BLaER1 treated with 17β-estradiol and CSF1 and Interleukin-3, amounts not matched to agents 10 nM and 100 nM (cell line): ENCODE measurements around the gene KRTAP10-6.
"Not testable (repeated sequence)": the region's sequence is repeated elsewhere in the genome, so short reads cannot be mapped to it uniquely, and the experiment has no call there.

Experiments used
- H3K27ac ChIP-seq, 11 experiments: shearing (Covaris generic); formaldehyde crosslinking; 2 replicates each; pipeline ENCODE4 v1.8.1; 2022
- H3K27me3 ChIP-seq, 11 experiments: shearing (Covaris generic); formaldehyde crosslinking; 2 replicates each; pipeline ENCODE4 v1.8.1; 2022
- H3K36me3 ChIP-seq, 11 experiments: shearing (Covaris generic); formaldehyde crosslinking; 2 replicates each; pipeline ENCODE4 v1.8.1; 2022
- H3K4me1 ChIP-seq, 10 experiments: shearing (Covaris generic); formaldehyde crosslinking; 2 replicates each; pipeline ENCODE4 v1.8.1; 2022
- H3K4me2 ChIP-seq, 11 experiments: shearing (Covaris generic); formaldehyde crosslinking; 2 replicates each; pipeline ENCODE4 v1.8.1; 2022
- H3K4me3 ChIP-seq, 10 experiments: shearing (Covaris generic); formaldehyde crosslinking; 2 replicates each; pipeline ENCODE4 v1.8.1; 2022
- H3K9ac ChIP-seq, 11 experiments: shearing (Covaris generic); formaldehyde crosslinking; 2 replicates each; pipeline ENCODE4 v1.8.1; 2022
- H3K9me3 ChIP-seq, 11 experiments: shearing (Covaris generic); formaldehyde crosslinking; replicated peaks in 1 of 11; 2 replicates each; pipeline ENCODE4 v1.8.1; 2022
- H4K20me1 ChIP-seq, 11 experiments: shearing (Covaris generic); formaldehyde crosslinking; 2 replicates each; pipeline ENCODE4 v1.8.1; 2022
- Cebpa-rat ChIP-seq, 11 experiments: shearing (Covaris generic); IDR thresholded peaks; 2 replicates each; pipeline ENCODE4 v1.8.1; 2022

KRTAP10-6 gene

DNA sequence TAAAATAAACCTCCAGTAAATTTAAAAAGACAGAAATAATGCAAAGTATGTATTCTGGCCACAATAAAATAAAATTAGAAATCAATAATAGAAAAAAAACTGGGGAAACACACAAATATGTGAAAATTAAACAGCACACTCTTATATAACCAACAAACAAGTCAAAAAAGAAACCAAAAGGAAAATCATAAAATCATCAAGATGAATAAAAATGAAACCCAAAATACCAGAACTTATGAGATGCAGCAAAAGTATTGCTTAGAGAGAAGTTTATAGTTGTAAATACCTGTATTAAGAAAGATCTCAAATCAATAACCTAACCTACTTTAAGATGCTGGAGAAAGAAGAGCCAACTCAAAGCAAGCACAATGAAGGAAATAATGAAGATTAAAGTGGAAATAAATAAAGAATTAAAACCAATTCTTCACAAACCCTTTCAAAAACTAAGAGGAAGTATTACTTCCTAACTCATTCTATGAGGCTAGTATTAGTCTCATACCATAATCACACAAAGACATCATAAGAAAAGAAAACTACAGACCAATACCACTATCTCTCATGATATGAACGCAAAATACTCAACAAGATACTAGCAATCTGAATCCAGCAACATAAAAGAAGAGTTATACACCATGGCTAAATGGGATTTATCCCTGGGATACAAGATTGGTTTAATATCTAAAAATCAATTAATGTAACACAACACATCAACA, 27.3 kb downstream of the KRTAP10-6 start:
- Histone ChIP-seq H3K9ac (no peak overlapping the region), H3K36me3 (no peaks in the 10 kb centered on the region), H3K27ac (peak overlapping the region in 5 of 11 experiments; percentile 12 to 77 (median 47); a peak in 6 of 22 replicates), H3K4me3 (no peak overlapping the region), H3K9me3 (peaks cover 4 to 26% (median 18%) of the 10 kb centered on the region in 11 experiments; a peak in 20 of 22 replicates), H3K4me2 (peak overlapping the region in 4 of 11 experiments; percentile 27 to 68 (median 48); a peak in 5 of 22 replicates), H3K4me1 (peaks cover 0 to 35% (median 13%) of the 10 kb centered on the region in 10 experiments; a peak in 14 of 20 replicates), H3K27me3 (no peaks in the 10 kb centered on the region), H4K20me1 (no peaks in the 10 kb centered on the region)
- TF ChIP-seq Cebpa-rat (IDR thresholded peaks at IDR 0.05) = no peak

DNA sequence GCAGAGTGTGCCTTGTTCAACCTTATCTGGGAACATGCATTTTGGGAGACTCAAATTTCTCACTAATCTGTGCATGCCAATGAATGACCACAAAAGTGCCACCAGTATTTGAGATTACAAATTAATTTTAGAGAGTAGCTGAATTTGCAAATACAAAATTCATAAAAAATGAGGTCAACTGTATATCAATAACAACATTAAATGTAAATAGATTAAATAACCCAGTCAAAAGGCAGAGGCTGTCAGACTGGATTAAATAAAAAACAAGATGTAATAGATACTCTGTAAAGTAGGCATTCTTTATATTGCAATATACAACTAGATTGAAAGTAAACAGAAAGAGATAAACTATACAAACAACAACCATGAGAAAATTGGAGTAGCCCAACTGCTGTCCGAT, 28.2 kb downstream of the KRTAP10-6 start:
- no peaks in the 10 kb centered on the region for H3K27me3 ChIP-seq
- peaks cover 13 to 35% (median 27%) of the 10 kb centered on the region in 11 experiments; a peak in 21 of 22 replicates for H3K9me3 ChIP-seq
- no peak overlapping the region for H3K27ac ChIP-seq
- H3K4me2 ChIP-seq = peak overlapping the region in 2 of 11 experiments; percentile 55 to 68; a peak in 3 of 22 replicates
- no peak for TF ChIP-seq Cebpa-rat (IDR thresholded peaks at IDR 0.05)
- no peaks in the 10 kb centered on the region for H4K20me1 ChIP-seq
- H3K36me3 ChIP-seq = no peaks in the 10 kb centered on the region
- H3K9ac ChIP-seq = no peak overlapping the region
- no peak overlapping the region for H3K4me3 ChIP-seq
- H3K4me1 ChIP-seq = peaks cover 0 to 35% (median 13%) of the 10 kb centered on the region in 10 experiments; a peak in 14 of 20 replicates

DNA sequence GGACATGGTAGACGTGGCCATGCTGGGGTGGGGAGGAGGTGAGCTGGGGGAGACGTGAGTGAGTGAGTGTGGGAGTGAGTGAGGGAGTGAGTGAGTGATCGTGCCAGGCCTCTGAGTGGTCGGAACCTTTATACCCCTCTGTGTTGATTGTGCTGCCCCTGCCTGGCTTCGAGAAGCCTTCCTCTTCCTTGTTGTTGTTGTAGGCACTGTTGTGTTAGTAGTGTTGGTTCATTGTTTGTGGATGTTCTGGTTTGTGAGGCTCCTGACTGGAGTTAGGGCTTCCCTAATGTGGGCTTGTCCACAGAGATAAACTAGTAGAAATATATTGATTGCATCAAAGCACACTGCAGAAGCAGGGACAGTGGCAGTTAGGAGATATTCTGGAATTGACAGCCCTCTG, 33.6 kb downstream of the KRTAP10-6 start, which contains the start of gene KRTAP10-3:
Gene KRTAP10-3, minus strand, starts transcription at position 101 of the 400 bp plus-strand sequence. Its CDS starts 80 bp downstream, at position 21.
- Histone ChIP-seq H3K4me1 (peaks cover 4 to 43% (median 32%) of the 10 kb centered on the region in 10 experiments; a peak in 16 of 20 replicates), H3K9ac (no peak within 1 kb of the TSS), H3K4me3 (no peak within 1 kb of the TSS), H4K20me1 (no peaks in the 10 kb centered on the region), H3K27ac (no peak within 1 kb of the TSS), H3K4me2 (peak within 1 kb of the TSS in 6 of 11 experiments; percentile 53 to 91 (median 78); a peak in 10 of 22 replicates), H3K36me3 (no peaks in the 10 kb centered on the region), H3K27me3 (peaks cover 0 to 29% (median 0%) of the 10 kb centered on the region in 11 experiments; a peak in 5 of 22 replicates), H3K9me3 (peaks cover 15 to 38% (median 29%) of the 10 kb centered on the region in 11 experiments; a peak in 21 of 22 replicates)
- no peak for TF ChIP-seq Cebpa-rat (IDR thresholded peaks at IDR 0.05)

DNA sequence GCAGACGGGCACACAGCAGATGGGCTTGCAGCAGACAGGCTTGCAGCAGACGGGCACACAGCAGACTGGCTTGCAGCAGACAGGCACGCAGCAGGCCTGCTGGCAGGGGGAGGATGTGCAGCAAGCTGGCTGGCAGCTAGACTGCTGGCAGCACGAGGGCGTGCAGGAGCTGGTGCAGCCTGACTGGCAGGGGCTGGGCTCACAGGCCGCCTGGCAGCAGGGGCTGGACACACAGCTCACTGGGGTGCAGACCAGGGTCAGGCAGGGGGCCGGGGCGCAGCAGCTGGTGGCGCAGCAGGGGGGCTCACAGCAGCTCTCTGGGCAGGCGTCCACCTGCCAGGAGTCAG, 34.0 kb downstream of the KRTAP10-6 start:
- H3K4me2 ChIP-seq, H3K27ac ChIP-seq, H4K20me1 ChIP-seq, H3K9ac ChIP-seq, H3K4me3 ChIP-seq, H3K36me3 ChIP-seq: not testable (repeated sequence)
- Histone ChIP-seq H3K4me1 (peaks cover 4 to 43% (median 32%) of the 10 kb centered on the region in 10 experiments; a peak in 16 of 20 replicates), H3K27me3 (peaks cover 0 to 29% (median 0%) of the 10 kb centered on the region in 11 experiments; a peak in 5 of 22 replicates), H3K9me3 (peaks cover 15 to 36% (median 29%) of the 10 kb centered on the region in 11 experiments; a peak in 21 of 22 replicates)

DNA sequence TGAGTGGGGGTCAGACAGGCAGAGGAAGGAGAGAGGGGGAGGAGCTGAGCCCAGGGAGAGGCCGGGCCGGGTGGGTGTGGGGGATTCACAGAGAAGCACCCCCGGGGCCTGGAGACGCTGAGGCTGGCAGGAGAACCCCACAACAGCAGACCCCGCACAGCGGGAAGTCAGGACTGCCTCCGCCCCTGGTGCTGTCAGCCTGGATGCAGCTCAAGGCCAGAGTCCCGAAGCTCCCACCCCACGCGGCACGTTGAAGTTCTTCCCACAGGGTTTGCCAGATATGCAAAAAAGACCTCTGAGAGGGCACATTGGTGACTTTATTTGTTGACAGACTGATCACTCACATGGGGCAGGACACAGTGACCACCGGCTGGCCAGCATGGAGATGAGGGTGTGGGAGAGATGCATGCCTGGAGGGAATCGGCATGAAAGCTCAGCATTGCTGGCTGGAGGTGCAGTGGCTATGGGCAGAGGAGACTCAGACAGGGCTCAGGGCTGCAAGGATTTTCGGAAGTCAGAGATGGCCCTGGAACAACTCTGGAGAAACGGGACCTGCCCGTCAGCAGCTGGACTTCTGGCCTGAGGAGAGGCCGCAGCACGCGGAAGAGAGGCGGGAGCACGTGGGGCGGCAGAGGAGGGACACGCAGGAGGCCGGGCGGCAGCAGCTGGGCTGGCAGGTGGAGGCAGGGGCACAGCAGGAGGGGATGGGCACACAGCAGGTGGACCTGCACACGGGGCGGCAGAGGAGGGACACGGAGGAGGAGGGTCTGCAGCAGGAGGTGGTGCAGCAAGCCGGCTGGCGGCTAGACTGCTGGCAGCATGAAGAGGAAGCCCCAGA, 34.6 kb downstream of the KRTAP10-6 start:
- Histone ChIP-seq H3K4me2 (peak overlapping the region in 9 of 11 experiments; percentile 19 to 91 (median 76); a peak in 16 of 22 replicates), H3K27ac (no peak overlapping the region), H3K4me3 (no peak overlapping the region), H3K9me3 (peaks cover 14 to 32% (median 27%) of the 10 kb centered on the region in 11 experiments; a peak in 21 of 22 replicates), H3K4me1 (peaks cover 4 to 43% (median 32%) of the 10 kb centered on the region in 10 experiments; a peak in 16 of 20 replicates), H4K20me1 (no peaks in the 10 kb centered on the region), H3K9ac (no peak overlapping the region), H3K36me3 (no peaks in the 10 kb centered on the region), H3K27me3 (peaks cover 0 to 29% (median 0%) of the 10 kb centered on the region in 11 experiments; a peak in 5 of 22 replicates)
- no peak for TF ChIP-seq Cebpa-rat (IDR thresholded peaks at IDR 0.05)

DNA sequence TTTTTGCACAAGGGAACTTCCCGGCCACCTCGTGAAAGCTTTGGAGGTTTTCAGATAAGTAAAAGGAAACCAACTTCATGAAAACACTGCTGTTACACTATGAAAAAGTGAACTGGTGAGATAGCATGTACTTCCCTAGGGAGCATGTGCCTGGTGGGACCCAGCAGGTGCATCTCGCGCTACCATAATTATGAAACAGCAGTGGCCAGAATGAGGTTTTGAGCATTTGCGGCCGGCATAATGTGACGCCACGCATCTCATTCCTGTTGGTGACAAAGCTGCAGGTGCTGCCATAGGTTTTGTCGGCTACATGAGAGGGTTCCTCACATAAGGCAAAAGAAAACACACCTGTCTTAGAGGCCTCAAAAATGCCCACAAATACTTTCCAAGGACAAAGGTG, 35.4 kb downstream of the KRTAP10-6 start:
- H3K27ac ChIP-seq = 0 out of 22 replicates have a peak overlapping the region, but pooled peaks of 2 of the 11 experiments have one; percentile 19 to 61
- TF ChIP-seq Cebpa-rat (IDR thresholded peaks at IDR 0.05) = no peak
- H3K4me3 ChIP-seq = no peak overlapping the region
- H3K27me3 ChIP-seq = peaks cover 0 to 29% (median 0%) of the 10 kb centered on the region in 11 experiments; a peak in 5 of 22 replicates
- no peaks in the 10 kb centered on the region for H4K20me1 ChIP-seq
- peaks cover 4 to 44% (median 34%) of the 10 kb centered on the region in 10 experiments; a peak in 16 of 20 replicates for H3K4me1 ChIP-seq
- H3K36me3 ChIP-seq = no peaks in the 10 kb centered on the region
- H3K4me2 ChIP-seq = peak overlapping the region in 9 of 11 experiments; percentile 19 to 91 (median 76); a peak in 17 of 22 replicates
- H3K9me3 ChIP-seq = peaks cover 10 to 23% (median 18%) of the 10 kb centered on the region in 11 experiments; a peak in 21 of 22 replicates
- 0 out of 22 replicates have a peak overlapping the region, but pooled peaks of 1 of the 11 experiments have one; percentile 20 for H3K9ac ChIP-seq

DNA sequence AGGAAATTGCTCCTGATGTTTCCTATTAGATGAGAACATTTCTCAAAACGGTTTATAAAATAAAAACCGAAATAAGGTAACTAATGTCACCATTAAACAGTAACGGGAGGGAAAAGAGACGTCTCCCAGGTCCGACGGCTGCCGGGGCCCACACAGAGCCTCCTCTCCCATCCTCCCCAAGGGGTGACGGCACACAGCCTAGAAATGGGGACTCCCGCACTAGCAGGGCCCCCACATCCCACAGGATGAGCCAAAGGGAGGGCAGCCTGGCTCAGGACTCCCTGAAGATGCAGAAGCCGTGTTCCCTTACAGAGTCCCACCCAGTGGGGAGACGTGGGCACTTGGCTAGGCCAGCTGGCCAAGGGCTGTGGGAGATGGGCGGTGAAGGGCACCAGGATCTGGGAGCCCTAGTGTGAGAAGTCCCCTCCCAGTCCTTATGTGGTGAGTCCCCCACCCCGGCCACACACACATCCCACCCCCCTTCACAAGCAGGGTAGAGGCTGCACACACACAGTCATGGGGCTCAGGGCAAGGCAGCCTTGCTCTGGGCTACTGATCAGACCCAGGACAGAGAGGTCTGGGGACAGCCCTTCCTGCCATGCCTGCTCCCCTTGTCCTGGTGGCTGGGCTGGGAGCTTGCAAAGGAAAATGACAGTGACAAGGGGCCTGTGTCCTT, 37.0 kb downstream of the KRTAP10-6 start:
- no peak for TF ChIP-seq Cebpa-rat (IDR thresholded peaks at IDR 0.05)
- Histone ChIP-seq H3K27ac (peak overlapping the region in 5 of 11 experiments; percentile 3 to 61 (median 53); a peak in 7 of 22 replicates), H3K4me3 (no peak overlapping the region), H3K4me2 (peak overlapping the region in 9 of 11 experiments; percentile 23 to 91 (median 76); a peak in 17 of 22 replicates), H3K27me3 (peaks cover 0 to 29% (median 0%) of the 10 kb centered on the region in 11 experiments; a peak in 5 of 22 replicates), H3K4me1 (peaks cover 4 to 55% (median 40%) of the 10 kb centered on the region in 10 experiments; a peak in 16 of 20 replicates), H4K20me1 (no peaks in the 10 kb centered on the region), H3K36me3 (no peaks in the 10 kb centered on the region), H3K9me3 (peaks cover 8 to 18% (median 14%) of the 10 kb centered on the region in 11 experiments; a peak in 19 of 22 replicates), H3K9ac (peak overlapping the region in 3 of 11 experiments; percentile 24 to 56 (median 54); a peak in 5 of 22 replicates)

DNA sequence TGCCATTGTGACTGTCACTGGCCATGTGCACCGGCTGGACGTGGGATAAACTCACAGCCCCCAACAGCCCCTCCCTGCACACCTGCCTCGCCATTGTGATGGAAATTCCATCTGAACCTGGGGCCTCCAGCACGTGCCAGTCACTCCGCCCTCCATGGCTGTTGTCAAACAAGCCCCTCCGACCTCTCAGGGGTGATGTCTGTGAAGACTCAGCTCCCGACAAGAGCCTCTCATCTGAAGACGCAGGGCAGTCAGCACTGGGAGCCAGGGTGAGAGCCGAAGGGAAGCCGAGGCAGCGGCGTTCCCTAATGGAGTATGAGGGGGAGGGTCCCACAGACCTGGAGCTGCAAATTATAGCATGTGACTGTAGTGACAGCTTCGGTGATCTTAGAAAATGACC, 39.6 kb downstream of the KRTAP10-6 start:
- Histone ChIP-seq H3K4me1 (peaks cover 6 to 70% (median 60%) of the 10 kb centered on the region in 10 experiments; a peak in 18 of 20 replicates), H3K27ac (no peak overlapping the region), H3K4me2 (no peak overlapping the region), H4K20me1 (no peaks in the 10 kb centered on the region), H3K9ac (no peak overlapping the region), H3K9me3 (peaks cover 0 to 4% (median 0%) of the 10 kb centered on the region in 11 experiments; a peak in 3 of 22 replicates), H3K36me3 (no peaks in the 10 kb centered on the region), H3K27me3 (peaks cover 0 to 27% (median 0%) of the 10 kb centered on the region in 11 experiments; a peak in 5 of 22 replicates), H3K4me3 (no peak overlapping the region)
- TF ChIP-seq Cebpa-rat (IDR thresholded peaks at IDR 0.05) = no peak
